CD4-positive, alpha-beta T cell treated with Interleukin-6 for 4 hours (primary cell): ENCODE results near the gene COPZ2.
A peak's percentile ranks its signal among the peaks of the same experiment; 100 is the strongest.
"Not testable (repeated sequence)": the region's sequence is repeated elsewhere in the genome, so short reads cannot be mapped to it uniquely, and the experiment has no call there.

Experiments used
- DNase-seq: peaks from one replicate; pipeline ENCODE4 v3.0.0-alpha.2; 2020; ENCODE audit warnings: mixed read lengths

The COPZ2 gene

GRCh38 chr17:48037036-48037837 lies at the start of gene COPZ2:
TSS of gene COPZ2 (minus strand) at chr17:48037797. CDS start at chr17:48037777, 20 bp downstream.
- peak; percentile 65 for DNase-seq

- no peak for DNase-seq
Observed at GRCh38 chr17:48084932-48085331, 47.3 kb upstream of the COPZ2 start.

GRCh38 chr17:48081858-48082257 lies 44.3 kb upstream of the COPZ2 start:
- no peak for DNase-seq

GRCh38 chr17:48077152-48077551 lies 39.6 kb upstream of the COPZ2 start:
- DNase-seq = not testable (repeated sequence)

- DNase-seq = peak; percentile 81
Observed at GRCh38 chr17:48074322-48075081, 36.9 kb upstream of the COPZ2 start.

GRCh38 chr17:48073566-48074094 lies 36.0 kb upstream of the COPZ2 start:
- not testable (repeated sequence) for DNase-seq

GRCh38 chr17:48072811-48073210 lies 35.2 kb upstream of the COPZ2 start:
- DNase-seq = not testable (repeated sequence)

- DNase-seq = no peak
Observed at GRCh38 chr17:48071654-48072053, 34.1 kb upstream of the COPZ2 start.

GRCh38 chr17:48070195-48070594 lies 32.6 kb upstream of the COPZ2 start:
- DNase-seq = no peak

GRCh38 chr17:48068491-48068961 lies 30.9 kb upstream of the COPZ2 start:
- no peak for DNase-seq

GRCh38 chr17:48067808-48068207 lies 30.2 kb upstream of the COPZ2 start:
- not testable (repeated sequence) for DNase-seq

GRCh38 chr17:48067245-48067644 lies 29.6 kb upstream of the COPZ2 start:
- DNase-seq = no peak

GRCh38 chr17:48066656-48067055 lies 29.1 kb upstream of the COPZ2 start:
- no peak for DNase-seq

GRCh38 chr17:48066192-48066591 lies 28.6 kb upstream of the COPZ2 start:
- no peak for DNase-seq

GRCh38 chr17:48064638-48065037 lies 27.0 kb upstream of the COPZ2 start:
- DNase-seq = no peak

GRCh38 chr17:48062273-48062672 lies 24.7 kb upstream of the COPZ2 start:
- no peak for DNase-seq

GRCh38 chr17:48060249-48060648 lies 22.7 kb upstream of the COPZ2 start:
- no peak for DNase-seq

GRCh38 chr17:48059125-48059668 lies 21.6 kb upstream of the COPZ2 start:
- DNase-seq = no peak

- DNase-seq = no peak
Observed at GRCh38 chr17:48058393-48059124, 21.0 kb upstream of the COPZ2 start.

GRCh38 chr17:48057626-48058025 lies 20.0 kb upstream of the COPZ2 start:
- DNase-seq = no peak

- DNase-seq = no peak
Observed at GRCh38 chr17:48056879-48057278, 19.3 kb upstream of the COPZ2 start.

- no peak for DNase-seq
Observed at GRCh38 chr17:48056246-48056745, 18.7 kb upstream of the COPZ2 start.
